Thoracic aorta (tissue), 2 donors: Measurements from ENCODE around the gene ABCB8. TPM values are rescaled to one million over a fixed set of nuclear protein-coding genes. Genes with fewer than 3 reads are reported as not detected.

Source experiments
- ATAC-seq: fragments of 150-250 bp; one replicate; pipeline ENCODE4 v1.8.0; 2017; ENCODE audit warnings: low read depth; ENCODE audit not compliant: insufficient number of reproducible peaks, low FRiP score
- DNase-seq: peaks from one replicate; pipeline ENCODE4 v3.0.0-alpha.2; 2020; ENCODE audit warnings: low spot score
- H3K27ac ChIP-seq, 2 donors: fragments of 200-600 bp; sonication (generic); 1 replicate in 1 of 2; 2 replicates in 1 of 2; pipeline ENCODE4 v1.5.1; 2016; ENCODE audit warnings: mild to moderate bottlenecking in 2 of 2, moderate library complexity in 2 of 2
- H3K27me3 ChIP-seq: fragments of 200-600 bp; sonication (generic); replicated peaks from 2 replicates; pipeline ENCODE4 v1.6.0; 2016; ENCODE audit warnings: mild to moderate bottlenecking; ENCODE audit not compliant: insufficient read depth
- H3K36me3 ChIP-seq: fragments of 200-600 bp; sonication (generic); one replicate; pipeline ENCODE4 v1.5.1; 2016
- H3K4me1 ChIP-seq, 2 donors: fragments of 200-600 bp; sonication (generic); 1 replicate in 1 of 2; 2 replicates in 1 of 2; pipeline versions ENCODE4 v1.5.1 to v1.6.0; 2016; ENCODE audit warnings: low read depth in 2 of 2, mild to moderate bottlenecking in 1 of 2; ENCODE audit not compliant: control insufficient read depth in 1 of 2
- H3K4me3 ChIP-seq: fragments of 200-600 bp; sonication (generic); 2 replicates; pipeline ENCODE4 v1.5.1; 2016; ENCODE audit warnings: mild to moderate bottlenecking
- H3K9me3 ChIP-seq: fragments of 200-600 bp; sonication (generic); 2 replicates; pipeline ENCODE4 v1.5.1; 2016
- total RNA-seq, 2 donors: library from RNA; depleted of rRNA; stranded (reverse); fragments of >200 nt; gene quantifications; one replicate each; pipeline versions ENCODE4 v1.1.0 to v1.2.3, GENCODE V29; 2016
- TF ChIP-seq, protein P1 (sequence below): fragments of 200-600 bp; sonication (generic); IDR thresholded peaks from one replicate; pipeline ENCODE4 v1.5.1; 2019; ENCODE audit warnings: antibody characterized with exemption

The ABCB8 gene
- total RNA-seq, 2 donors from 2014 or later: 34.1 to 35.1 TPM

DNA sequence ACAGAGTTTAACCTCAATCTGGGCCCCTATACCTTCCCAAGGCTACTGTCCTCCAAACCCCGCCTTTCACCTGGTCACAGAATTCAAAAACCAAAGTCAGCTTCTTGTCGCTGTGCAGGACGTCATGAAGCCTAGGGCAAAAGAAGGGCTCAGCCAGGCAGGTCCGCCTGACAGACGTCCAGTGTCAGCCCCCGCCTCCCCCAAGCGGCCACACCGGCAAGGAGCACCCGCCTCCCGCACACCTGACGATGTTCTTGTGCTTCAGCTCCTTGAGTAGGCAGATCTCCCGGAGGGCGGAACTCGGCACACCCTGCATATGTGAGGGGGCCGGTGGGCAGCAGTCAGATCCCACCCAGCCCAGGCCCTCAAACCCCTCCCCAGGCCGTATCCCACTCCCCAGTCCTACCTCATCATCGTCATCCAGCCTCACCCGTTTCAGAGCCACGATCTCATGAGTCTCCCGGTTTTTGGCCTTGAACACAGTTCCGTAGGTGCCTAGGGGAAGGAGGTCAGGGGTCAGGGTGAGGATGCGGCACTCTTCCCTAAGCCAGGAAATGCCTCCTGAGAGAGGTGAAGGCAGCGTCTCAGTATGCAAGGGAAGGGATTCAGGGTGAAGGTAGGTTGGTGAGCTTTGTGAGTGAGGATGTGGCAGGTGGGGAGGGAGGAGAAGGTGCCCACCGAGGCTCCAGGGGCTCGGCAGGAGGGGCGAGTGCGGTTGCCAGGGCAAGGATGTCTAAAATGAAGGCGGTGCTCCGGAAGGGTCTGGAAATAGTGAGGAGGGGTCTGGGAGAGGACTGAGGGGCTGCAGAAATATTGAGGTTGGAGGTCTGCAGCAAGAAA is 28.6 kb downstream of the ABCB8 start:
- DNase-seq: no peak
- TF ChIP-seq, protein P1, sequence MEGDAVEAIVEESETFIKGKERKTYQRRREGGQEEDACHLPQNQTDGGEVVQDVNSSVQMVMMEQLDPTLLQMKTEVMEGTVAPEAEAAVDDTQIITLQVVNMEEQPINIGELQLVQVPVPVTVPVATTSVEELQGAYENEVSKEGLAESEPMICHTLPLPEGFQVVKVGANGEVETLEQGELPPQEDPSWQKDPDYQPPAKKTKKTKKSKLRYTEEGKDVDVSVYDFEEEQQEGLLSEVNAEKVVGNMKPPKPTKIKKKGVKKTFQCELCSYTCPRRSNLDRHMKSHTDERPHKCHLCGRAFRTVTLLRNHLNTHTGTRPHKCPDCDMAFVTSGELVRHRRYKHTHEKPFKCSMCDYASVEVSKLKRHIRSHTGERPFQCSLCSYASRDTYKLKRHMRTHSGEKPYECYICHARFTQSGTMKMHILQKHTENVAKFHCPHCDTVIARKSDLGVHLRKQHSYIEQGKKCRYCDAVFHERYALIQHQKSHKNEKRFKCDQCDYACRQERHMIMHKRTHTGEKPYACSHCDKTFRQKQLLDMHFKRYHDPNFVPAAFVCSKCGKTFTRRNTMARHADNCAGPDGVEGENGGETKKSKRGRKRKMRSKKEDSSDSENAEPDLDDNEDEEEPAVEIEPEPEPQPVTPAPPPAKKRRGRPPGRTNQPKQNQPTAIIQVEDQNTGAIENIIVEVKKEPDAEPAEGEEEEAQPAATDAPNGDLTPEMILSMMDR: no peak
- Histone ChIP-seq H3K27me3 (no peaks in the 10 kb centered on the region), H3K4me3 (peak overlapping the region; percentile 98), H3K36me3 (no peaks in the 10 kb centered on the region), H3K27ac (no peak overlapping the region), H3K4me1 (peaks cover 29 to 40% of the 10 kb centered on the region in 2 donors), H3K9me3 (no peaks in the 10 kb centered on the region)
- no peak for ATAC-seq

DNA sequence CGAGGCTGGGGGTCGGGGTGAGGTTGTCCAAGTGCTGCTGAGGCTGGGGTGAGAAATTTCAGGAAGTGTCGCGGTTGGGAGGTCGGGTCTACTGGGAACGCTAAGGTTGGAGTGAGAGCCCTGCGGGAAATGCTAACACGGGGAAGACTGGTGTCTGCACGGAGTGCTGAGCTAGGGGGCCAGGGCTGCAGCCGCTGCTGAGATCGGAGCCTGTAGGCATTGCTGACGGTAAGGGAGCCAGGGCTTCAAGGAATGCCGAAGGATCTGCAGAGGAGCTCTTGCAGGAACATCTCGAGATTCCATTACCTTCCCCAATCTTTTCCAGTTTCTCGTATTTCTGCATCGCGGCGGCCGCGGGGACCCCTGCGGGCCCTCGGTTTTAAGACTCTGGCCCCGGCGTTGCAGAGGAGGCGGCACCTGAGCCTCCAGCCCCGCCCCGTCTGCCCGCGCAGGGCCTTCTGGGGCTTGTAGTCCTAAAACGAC is 29.3 kb downstream of the ABCB8 start, which contains the start of gene CDK5:
CDK5 (minus strand) TSS at position 392 of the 483 bp plus-strand sequence; CDS start at position 343, 49 bp downstream.
- H3K27ac ChIP-seq: peak within 1 kb of the TSS; percentile 81 to 97
- TF ChIP-seq, protein P1: no peak
- H3K4me1 ChIP-seq: peaks cover 34 to 47% of the 10 kb centered on the region in 2 donors
- H3K9me3 ChIP-seq: no peaks in the 10 kb centered on the region
- no peaks in the 10 kb centered on the region for H3K27me3 ChIP-seq
- peak within 1 kb of the TSS; percentile 98 for H3K4me3 ChIP-seq
- no peak for DNase-seq
- peak; percentile 15 for ATAC-seq
- H3K36me3 ChIP-seq: no peaks in the 10 kb centered on the region

DNA sequence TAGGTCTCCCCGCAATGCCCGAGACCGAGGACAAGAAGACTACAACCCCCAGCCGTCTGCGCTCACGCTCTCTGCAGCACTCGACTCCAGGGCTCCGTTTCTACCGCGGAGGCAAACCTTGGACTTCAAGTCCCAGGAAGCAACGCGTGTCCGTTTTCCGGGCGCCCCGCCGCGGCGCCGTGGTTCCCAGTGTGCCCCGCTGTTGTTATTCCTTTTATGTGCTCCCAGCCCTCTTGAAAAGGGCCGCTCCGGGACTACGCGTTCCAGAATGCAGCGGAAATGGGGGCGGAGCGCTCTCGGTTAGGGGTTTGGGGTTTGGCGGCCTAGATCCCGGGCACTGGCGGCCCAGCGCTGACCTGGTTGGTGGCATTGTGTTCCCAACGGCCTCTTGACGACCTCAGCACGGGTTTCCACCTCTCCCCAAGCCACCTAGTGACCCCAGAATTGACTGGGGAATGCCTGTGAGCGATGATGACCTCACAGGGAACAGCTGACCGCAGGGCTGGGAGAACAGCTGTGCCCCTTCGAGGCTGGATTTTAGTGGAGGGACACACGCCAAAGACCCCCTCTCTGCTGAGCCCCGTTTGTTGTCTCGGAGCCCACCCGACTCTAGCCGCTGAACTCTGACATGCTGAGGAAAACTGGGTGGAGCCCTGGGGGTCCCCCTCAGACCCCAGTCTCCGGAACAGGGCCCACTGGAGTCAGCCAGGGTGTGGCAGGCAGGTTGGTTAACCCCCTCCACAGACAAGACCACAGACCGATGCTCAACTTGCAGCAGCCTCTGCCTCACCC is 29.9 kb downstream of the ABCB8 start:
- ATAC-seq (peak; percentile 92), DNase-seq (peak; percentile 97)
- Histone ChIP-seq H3K27ac (peak overlapping the region; percentile 81 to 97), H3K27me3 (no peaks in the 10 kb centered on the region), H3K4me1 (peaks cover 37 to 50% of the 10 kb centered on the region in 2 donors), H3K9me3 (no peaks in the 10 kb centered on the region), H3K4me3 (peak overlapping the region; percentile 98), H3K36me3 (no peaks in the 10 kb centered on the region)
- TF ChIP-seq, protein P1: no peak

DNA sequence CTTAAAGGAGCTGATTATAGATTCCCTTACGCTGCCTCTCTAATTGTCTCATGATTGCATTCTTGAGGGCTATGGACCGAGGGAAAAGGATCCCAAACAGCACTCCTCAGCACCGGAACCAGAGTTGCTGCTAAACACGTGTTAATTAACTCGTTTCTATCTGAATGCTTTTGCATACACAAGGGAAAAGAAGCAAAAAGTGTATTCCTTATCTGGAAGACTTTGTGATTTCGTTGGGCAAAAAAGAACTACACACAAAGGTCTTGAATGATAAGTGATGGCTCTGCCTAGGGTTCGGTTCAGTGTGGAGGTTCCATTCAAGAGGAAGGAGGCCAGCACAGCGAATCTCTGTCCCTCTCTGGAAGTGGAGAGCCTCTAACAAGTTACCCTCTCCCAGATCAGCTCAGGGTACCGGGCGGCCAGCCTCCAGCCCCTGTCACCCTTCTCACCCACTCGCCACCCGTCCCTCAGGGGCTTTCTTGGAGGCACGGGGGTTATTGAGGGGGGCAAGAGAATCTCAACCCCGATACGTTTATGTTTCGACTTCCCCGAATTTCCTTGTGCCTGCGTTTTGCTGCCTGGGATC is 30.6 kb downstream of the ABCB8 start:
- Histone ChIP-seq H3K27ac (peak overlapping the region; percentile 81 to 97), H3K27me3 (no peaks in the 10 kb centered on the region), H3K36me3 (no peaks in the 10 kb centered on the region), H3K9me3 (no peaks in the 10 kb centered on the region), H3K4me1 (peaks cover 37 to 56% of the 10 kb centered on the region in 2 donors), H3K4me3 (peak overlapping the region; percentile 98)
- no peak for ATAC-seq
- DNase-seq: no peak
- TF ChIP-seq, protein P1: no peak
